ENCODE data around the gene SPATA24.

DNA sequence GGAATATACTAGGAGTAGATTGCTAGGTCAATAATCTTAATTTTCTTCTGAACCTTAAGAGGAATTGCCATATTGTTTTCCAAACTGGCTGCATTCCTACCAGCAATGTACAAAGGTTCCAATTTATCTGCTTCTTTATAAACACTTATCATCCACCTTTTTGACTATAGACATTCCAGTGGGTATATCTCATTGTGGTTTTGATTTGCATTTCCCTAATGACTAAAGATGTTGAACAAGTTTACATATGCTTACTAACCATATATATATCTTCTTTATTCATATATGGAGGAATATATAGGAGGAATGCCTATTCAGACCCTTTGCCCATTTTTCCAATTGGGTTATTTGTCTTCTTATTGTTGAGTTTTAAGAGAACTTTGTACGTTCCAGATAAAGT lies 27.8 kb upstream of the SPATA24 start:
- no peak for TF ChIP-seq POLR2A (IDR thresholded peaks at IDR 0.05)
- TF ChIP-seq, protein P1, sequence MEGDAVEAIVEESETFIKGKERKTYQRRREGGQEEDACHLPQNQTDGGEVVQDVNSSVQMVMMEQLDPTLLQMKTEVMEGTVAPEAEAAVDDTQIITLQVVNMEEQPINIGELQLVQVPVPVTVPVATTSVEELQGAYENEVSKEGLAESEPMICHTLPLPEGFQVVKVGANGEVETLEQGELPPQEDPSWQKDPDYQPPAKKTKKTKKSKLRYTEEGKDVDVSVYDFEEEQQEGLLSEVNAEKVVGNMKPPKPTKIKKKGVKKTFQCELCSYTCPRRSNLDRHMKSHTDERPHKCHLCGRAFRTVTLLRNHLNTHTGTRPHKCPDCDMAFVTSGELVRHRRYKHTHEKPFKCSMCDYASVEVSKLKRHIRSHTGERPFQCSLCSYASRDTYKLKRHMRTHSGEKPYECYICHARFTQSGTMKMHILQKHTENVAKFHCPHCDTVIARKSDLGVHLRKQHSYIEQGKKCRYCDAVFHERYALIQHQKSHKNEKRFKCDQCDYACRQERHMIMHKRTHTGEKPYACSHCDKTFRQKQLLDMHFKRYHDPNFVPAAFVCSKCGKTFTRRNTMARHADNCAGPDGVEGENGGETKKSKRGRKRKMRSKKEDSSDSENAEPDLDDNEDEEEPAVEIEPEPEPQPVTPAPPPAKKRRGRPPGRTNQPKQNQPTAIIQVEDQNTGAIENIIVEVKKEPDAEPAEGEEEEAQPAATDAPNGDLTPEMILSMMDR (IDR thresholded peaks at IDR 0.05) = no peak

All from body of pancreas (tissue), 4 donors.